GM20000 (cell line): ENCODE data around the gene OXNAD1.

ENCODE experiments used
- DNase-seq: peaks from one replicate; pipeline ENCODE4 v3.0.0; 2012; ENCODE audit warnings: low spot score
- CTCF ChIP-seq: IDR thresholded peaks from 2 replicates; pipeline ENCODE4 v1.5.1; 2012; ENCODE audit warnings: mild to moderate bottlenecking, control low read depth; ENCODE audit errors: extremely low read depth, missing control alignments

The OXNAD1 gene

GRCh38 chr3:16319307-16319706 lies 54.3 kb downstream of the OXNAD1 start:
- DNase-seq = no peak
- TF ChIP-seq CTCF = peak; percentile 17

GRCh38 chr3:16319723-16320122 lies 54.7 kb downstream of the OXNAD1 start:
- DNase-seq = no peak
- no peak for TF ChIP-seq CTCF

- TF ChIP-seq CTCF = no peak
- DNase-seq = no peak
These were observed 55.7 kb downstream of the OXNAD1 start for GRCh38 chr3:16320711-16321110.

- no peak for TF ChIP-seq CTCF
- no peak for DNase-seq
These were observed 57.2 kb downstream of the OXNAD1 start for GRCh38 chr3:16322189-16322588.

- no peak for DNase-seq
- no peak for TF ChIP-seq CTCF
These were observed 58.7 kb downstream of the OXNAD1 start for GRCh38 chr3:16323737-16324136.

- no peak for DNase-seq
- TF ChIP-seq CTCF = no peak
These were observed 60.8 kb downstream of the OXNAD1 start for GRCh38 chr3:16325850-16326249.

- no peak for TF ChIP-seq CTCF
- DNase-seq = no peak
These were observed 61.8 kb downstream of the OXNAD1 start for GRCh38 chr3:16326724-16327349.
